K562 (cell line): Measurements from ENCODE around the gene NDUFC2. TPM values are rescaled to one million over a fixed set of nuclear protein-coding genes. Genes with fewer than 3 reads are reported as not detected.

Experiments used
- ARID1B ChIP-seq: fragments of 450-650 bp; IDR thresholded peaks from 2 replicates; pipeline ENCODE4 v1.6.1; 2016; ENCODE audit warnings: antibody characterized with exemption, mild to moderate bottlenecking, inconsistent platforms
- ATF7 ChIP-seq: fragments of 450-650 bp; IDR thresholded peaks from 2 replicates; pipeline ENCODE4 v1.7.1; 2014; ENCODE audit warnings: mild to moderate bottlenecking, moderate library complexity
- CBFA2T2 ChIP-seq: fragments of 450-650 bp; conservative IDR thresholded peaks from 2 replicates; pipeline ENCODE4 v1.6.1; 2017; ENCODE audit warnings: mild to moderate bottlenecking
- CBX3 ChIP-seq, 2 experiments: IDR thresholded peaks; 1 replicate in 1 of 2; 2 replicates in 1 of 2; pipeline ENCODE4 v1.6.1; 2012; ENCODE audit warnings: inconsistent platforms in 2 of 2, low read length in 2 of 2, borderline replicate concordance in 1 of 2, control low read depth in 1 of 2
- CBX8 ChIP-seq: fragments of 200-600 bp; sonication (generic); IDR thresholded peaks from 2 replicates; pipeline ENCODE4 v1.6.1; 2012; ENCODE audit warnings: borderline replicate concordance, mixed run types, low read depth, mild to moderate bottlenecking, moderate library complexity, mixed read lengths, low read length, control low read depth, inconsistent platforms; ENCODE audit not compliant: poor library complexity, severe bottlenecking; ENCODE audit errors: extremely low read depth
- FOXJ2 ChIP-seq: fragments of 200-800 bp; sonication (Bioruptor generic); IDR thresholded peaks from 2 replicates; pipeline ENCODE4 v1.6.1; 2016; ENCODE audit warnings: missing genetic modification characterization, missing compliant biosample characterization
- KHSRP ChIP-seq: fragments of 450-650 bp; IDR thresholded peaks from 2 replicates; pipeline ENCODE4 v1.6.1; 2017
- LEF1 ChIP-seq: fragments of 450-650 bp; IDR thresholded peaks from 2 replicates; pipeline ENCODE4 v1.6.1; 2016; ENCODE audit warnings: mild to moderate bottlenecking
- MAFF ChIP-seq: IDR thresholded peaks from 2 replicates; pipeline ENCODE4 v1.6.1; 2012; ENCODE audit warnings: low read length, improper control_type of control experiment
- MLX ChIP-seq, 2 experiments: fragments of 450-650 bp in 1 of 2; sonication (generic) in 1 of 2; formaldehyde crosslinking; conservative IDR thresholded peaks; 2 replicates each; pipeline versions ENCODE4 v1.4.0 to v1.8.1; 2020 to 2022; ENCODE audit warnings: mild to moderate bottlenecking in 1 of 2, missing genetic modification reagents in 1 of 2
- NEUROD1 ChIP-seq: fragments of 150-350 bp; IDR thresholded peaks from 2 replicates; pipeline ENCODE4 v1.6.1; 2014; ENCODE audit warnings: borderline replicate concordance, low read length, low read depth; ENCODE audit not compliant: partially characterized antibody
- PATZ1 ChIP-seq: fragments of 250-450 bp; sonication (Bioruptor Pico); IDR thresholded peaks from 2 replicates; pipeline ENCODE4 v1.5.0; 2020; ENCODE audit warnings: mild to moderate bottlenecking, borderline replicate concordance
- PHTF2 ChIP-seq: fragments of 250-450 bp; sonication (Bioruptor Pico); IDR thresholded peaks from 2 replicates; pipeline ENCODE4 v1.5.0; 2021; ENCODE audit warnings: mild to moderate bottlenecking
- POLR2G ChIP-seq: fragments of 200-400 bp; formaldehyde crosslinking; IDR thresholded peaks from 2 replicates; pipeline ENCODE4 v1.6.1; 2017; ENCODE audit warnings: low read depth, mild to moderate bottlenecking, antibody characterized with exemption, low read length, moderate library complexity
- PTBP1 ChIP-seq: fragments of 200-400 bp; formaldehyde crosslinking; IDR thresholded peaks from 2 replicates; pipeline ENCODE4 v1.6.1; 2017; ENCODE audit warnings: low read depth, low read length
- RBM39 ChIP-seq: fragments of 200-400 bp; formaldehyde crosslinking; optimal IDR thresholded peaks from 2 replicates; pipeline ENCODE3; 2018; ENCODE audit warnings: low read depth, low read length
- RFX7 ChIP-seq: fragments of 250-450 bp; sonication (Bioruptor Pico); IDR thresholded peaks from 2 replicates; pipeline ENCODE4 v1.5.1; 2021; ENCODE audit warnings: mild to moderate bottlenecking
- SAFB ChIP-seq: fragments of 200-400 bp; formaldehyde crosslinking; IDR thresholded peaks from 2 replicates; pipeline ENCODE4 v1.6.1; 2017; ENCODE audit warnings: low read depth, low read length, borderline replicate concordance
- SNAPC5 ChIP-seq: fragments of 250-450 bp; sonication (Bioruptor Pico); IDR thresholded peaks from 2 replicates; pipeline ENCODE4 v1.8.0; 2021; ENCODE audit warnings: moderate library complexity, mild to moderate bottlenecking, inconsistent platforms
- SRSF3 ChIP-seq: fragments of 200-400 bp; formaldehyde crosslinking; IDR thresholded peaks from 2 replicates; pipeline ENCODE4 v1.6.1; 2016; ENCODE audit warnings: mild to moderate bottlenecking, low read length, moderate library complexity; ENCODE audit not compliant: insufficient read depth
- TEAD4 ChIP-seq, 2 experiments: sonication (generic) in 1 of 2; formaldehyde crosslinking in 1 of 2; IDR thresholded peaks; 2 replicates each; pipeline versions ENCODE4 v1.6.1 to v1.8.0; 2012 to 2022; ENCODE audit warnings: borderline replicate concordance in 1 of 2, inconsistent platforms in 1 of 2, low read length in 1 of 2, mild to moderate bottlenecking in 1 of 2, missing genetic modification reagents in 1 of 2
- TGIF2 ChIP-seq: sonication (generic); formaldehyde crosslinking; IDR thresholded peaks from 2 replicates; pipeline ENCODE4 v1.8.1; 2022; ENCODE audit warnings: mild to moderate bottlenecking, missing genetic modification reagents, moderate library complexity
- U2AF2 ChIP-seq: fragments of 200-400 bp; formaldehyde crosslinking; optimal IDR thresholded peaks from 2 replicates; pipeline ENCODE3; 2017; ENCODE audit warnings: low read depth, mild to moderate bottlenecking, low read length
- ZC3H8 ChIP-seq: fragments of 450-650 bp; IDR thresholded peaks from 2 replicates; pipeline ENCODE4 v1.6.1; 2017
- ZNF232 ChIP-seq: sonication (generic); formaldehyde crosslinking; IDR thresholded peaks from 2 replicates; pipeline ENCODE4 v1.8.0; 2022; ENCODE audit warnings: mild to moderate bottlenecking, missing genetic modification reagents
- ZNF586 ChIP-seq: fragments of 450-650 bp; formaldehyde crosslinking; conservative IDR thresholded peaks from 2 replicates; pipeline ENCODE4 v1.4.0; 2020; ENCODE audit warnings: mild to moderate bottlenecking, moderate library complexity
- ZNF699 ChIP-seq: fragments of 250-450 bp; sonication (Bioruptor Pico); IDR thresholded peaks from 2 replicates; pipeline ENCODE4 v1.8.0; 2021; ENCODE audit warnings: mild to moderate bottlenecking, moderate library complexity; ENCODE audit not compliant: insufficient replicate concordance
- polyA plus RNA-seq, 8 experiments: library from polyadenylated mRNA; depleted of rRNA in 4 of 8; stranded (reverse) in 5 of 8; unstranded in 3 of 8; fragments of >200 nt; fragmentation: Nextera tagmentation in 2 of 8; fragmentation: Illumina TruSeq in 1 of 8; extraction: Ambion mirVana in 2 of 8; extraction: Trizol in 1 of 8; gene quantifications; 2 replicates each; pipeline versions ENCODE4 v1.2.1 to v1.2.3, GENCODE V29; 2011 to 2014; ENCODE audit warnings: inconsistent platforms in 1 of 8, missing spikeins in 1 of 8
- total RNA-seq, 7 experiments: library from RNA; depleted of rRNA in 6 of 7; stranded (reverse); fragments of >200 nt in 6 of 7; fragmentation: Illumina TruSeq in 2 of 7; extraction: Trizol in 2 of 7; gene quantifications; 2 replicates each; pipeline versions ENCODE4 v1.2.1 to v1.2.3, GENCODE V29; 2011 to 2021; ENCODE audit warnings: low replicate concordance in 1 of 7

Gene NDUFC2
- total and polyA plus RNA-seq, 9 of the 15 experiments (the other 6 are each of a cell fraction or from before 2014, with no cell fraction given) = 168 to 1,119 (median 442) TPM

- TF ChIP-seq ARID1B (0 out of 2 replicates have a peak, but pooled peaks have one; percentile 14), POLR2G (peak; percentile 92), CBX8 (no peak), SRSF3 (no peak), ZNF232 (CRISPR knock-in tag) (no peak), CBX3 (IDR thresholded peaks at IDR 0.05; ENCODE audit: borderline replicate concordance in 1 of 2, low read length in 2 of 2) (peak in 1 of 2 experiments; percentile 85; a peak in 1 of 3 replicates), TGIF2 (0 out of 2 replicates have a peak, but pooled peaks have one; percentile 41), MLX (CRISPR knock-in tag; conservative IDR thresholded peaks at IDR 0.05) (no peak), ATF7 (0 out of 2 replicates have a peak, but pooled peaks have one; percentile 44), NEUROD1 (peak; percentile 82), RBM39 (no peak), PTBP1 (no peak), PHTF2 (CRISPR knock-in tag) (no peak), PATZ1 (no peak), ZNF586 (CRISPR knock-in tag) (no peak), CBFA2T2 (no peak), TEAD4 (IDR thresholded peaks at IDR 0.05; ENCODE audit: low read length) (peak; percentile 60), TEAD4 (CRISPR knock-in tag; IDR thresholded peaks at IDR 0.05; ENCODE audit: borderline replicate concordance) (no peak), U2AF2 (no peak), LEF1 (no peak), SNAPC5 (CRISPR knock-in tag) (no peak), FOXJ2 (tag) (no peak), RFX7 (CRISPR knock-in tag) (no peak), ZC3H8 (no peak), MAFF (no peak), SAFB (peak; percentile 78; the same call in 1 of the 2 replicates), ZNF699 (CRISPR knock-in tag) (no peak), KHSRP (no peak)
Measured at GRCh38 chr11:78079232-78080083, at the start of gene NDUFC2 (continued).
